Subcutaneous adipose tissue (tissue), 4 donors: ENCODE data around the gene DTNB. TPM values are rescaled to one million over a fixed set of nuclear protein-coding genes. Genes with fewer than 3 reads are reported as not detected.

Source experiments
- CTCF ChIP-seq: fragments of 450-650 bp; IDR thresholded peaks from one replicate; pipeline ENCODE4 v1.5.1; 2016; ENCODE audit warnings: low read depth, mild to moderate bottlenecking, control low read depth, antibody characterized with exemption, moderate library complexity
- total RNA-seq, 4 donors: library from RNA; depleted of rRNA; stranded (reverse); fragments of >200 nt; gene quantifications; one replicate each; pipeline ENCODE4 v1.1.0, GENCODE V29; 2016

The DTNB gene
- total RNA-seq, 4 donors from 2014 or later = 4.6 to 11.6 (median 7.3) TPM

GRCh38 chr2:25411753-25412152, 261.6 kb downstream of the DTNB start:
- no peak for TF ChIP-seq CTCF

- no peak for TF ChIP-seq CTCF
These were observed 262.1 kb downstream of the DTNB start for GRCh38 chr2:25411281-25411680.

- TF ChIP-seq CTCF = no peak
These were observed 263.0 kb downstream of the DTNB start for GRCh38 chr2:25410370-25410769.

GRCh38 chr2:25409468-25409867, 263.9 kb downstream of the DTNB start:
- no peak for TF ChIP-seq CTCF

GRCh38 chr2:25409044-25409443, 264.3 kb downstream of the DTNB start:
- TF ChIP-seq CTCF = no peak

GRCh38 chr2:25405611-25406295, 267.6 kb downstream of the DTNB start:
- TF ChIP-seq CTCF = no peak

- no peak for TF ChIP-seq CTCF
These were observed 270.9 kb downstream of the DTNB start for GRCh38 chr2:25402477-25402876.
